GM12864 (cell line): ENCODE data around the gene PITPNB.

Experiments
- DNase-seq: peaks from one replicate; pipeline ENCODE4 v3.0.0-alpha.2; 2011; ENCODE audit warnings: low read depth
- H3K4me3 ChIP-seq: 2 replicates; pipeline ENCODE4 v1.5.1; 2011; ENCODE audit warnings: mild to moderate bottlenecking, low read depth, low read length, control low read depth
- CTCF ChIP-seq: IDR thresholded peaks from 2 replicates; pipeline ENCODE4 v1.5.1; 2011; ENCODE audit warnings: low read depth, mild to moderate bottlenecking, moderate library complexity, low read length, control low read depth, inconsistent platforms; ENCODE audit errors: missing control alignments

Gene PITPNB

GRCh38 chr22:27892064-27892463, 27.0 kb downstream of the PITPNB start:
- no peak for TF ChIP-seq CTCF
- DNase-seq, result no peak
- H3K4me3 ChIP-seq, result no peak overlapping the region

- no peak for DNase-seq
- no peak for TF ChIP-seq CTCF
- H3K4me3 ChIP-seq, result no peak overlapping the region
These were observed 30.7 kb downstream of the PITPNB start for GRCh38 chr22:27888310-27888709.

GRCh38 chr22:27886843-27887151, 32.3 kb downstream of the PITPNB start:
- no peak overlapping the region for H3K4me3 ChIP-seq
- DNase-seq, result no peak
- no peak for TF ChIP-seq CTCF

GRCh38 chr22:27885977-27886842, 32.8 kb downstream of the PITPNB start:
- H3K4me3 ChIP-seq, result no peak overlapping the region
- no peak for DNase-seq
- peak; percentile 75 for TF ChIP-seq CTCF

- no peak overlapping the region for H3K4me3 ChIP-seq
- DNase-seq, result no peak
- TF ChIP-seq CTCF, result no peak
These were observed 35.3 kb downstream of the PITPNB start for GRCh38 chr22:27883656-27884350.

- TF ChIP-seq CTCF, result no peak
- DNase-seq, result no peak
- H3K4me3 ChIP-seq, result no peak overlapping the region
These were observed 36.4 kb downstream of the PITPNB start for GRCh38 chr22:27882507-27883290.
